ENCODE measurements around the gene CAPN5.

The CAPN5 gene

GRCh38 chr11:77069336-77069968 is 2.7 kb downstream of the CAPN5 start:
- H3K4me3 ChIP-seq (ENCODE audit: low read depth, low read length, poor library complexity, severe bottlenecking) = no peak overlapping the region
- H3K4me2 ChIP-seq (ENCODE audit: low read length) = no peak overlapping the region
- no peaks in the 10 kb centered on the region for H3K27me3 ChIP-seq (ENCODE audit: insufficient read depth, low read length)
- peaks cover 7% of the 10 kb centered on the region for H3K4me1 ChIP-seq (ENCODE audit: insufficient read depth, low read length, severe bottlenecking)
- H2AFZ ChIP-seq (ENCODE audit: low read length) = no peak overlapping the region
- TF ChIP-seq EZH2 (IDR thresholded peaks at IDR 0.05; ENCODE audit: borderline replicate concordance, low read length) (no peak), CTCF (IDR thresholded peaks at IDR 0.05; ENCODE audit: low read length) (no peak)
- H3K36me3 ChIP-seq (ENCODE audit: insufficient read depth, low read length) = no peaks in the 10 kb centered on the region
- no peaks in the 10 kb centered on the region for H4K20me1 ChIP-seq (ENCODE audit: insufficient read depth, low read length)
- H3K9me2 ChIP-seq (ENCODE audit: low read depth, low read length) = no peaks in the 10 kb centered on the region
- H3K9me3 ChIP-seq (ENCODE audit: low read length) = no peaks in the 10 kb centered on the region
- H3K27ac ChIP-seq (ENCODE audit: low read depth, low read length, poor library complexity, severe bottlenecking) = no peak overlapping the region
- no peaks in the 10 kb centered on the region for H3K79me2 ChIP-seq (ENCODE audit: insufficient read depth, low read length)
- no peak overlapping the region for H3K9ac ChIP-seq (ENCODE audit: low read length)
- H3F3A ChIP-seq (ENCODE audit: insufficient read depth, low read length) = no peaks in the 10 kb centered on the region

- H4K20me1 ChIP-seq (ENCODE audit: insufficient read depth, low read length) = no peaks in the 10 kb centered on the region
- no peak for TF ChIP-seq EZH2 (IDR thresholded peaks at IDR 0.05; ENCODE audit: borderline replicate concordance, low read length)
- TF ChIP-seq CTCF (IDR thresholded peaks at IDR 0.05; ENCODE audit: low read length) = no peak
- no peak overlapping the region for H3K27ac ChIP-seq (ENCODE audit: low read depth, low read length, poor library complexity, severe bottlenecking)
- H3K4me1 ChIP-seq (ENCODE audit: insufficient read depth, low read length, severe bottlenecking) = peaks cover 7% of the 10 kb centered on the region
- H3K36me3 ChIP-seq (ENCODE audit: insufficient read depth, low read length) = no peaks in the 10 kb centered on the region
- no peaks in the 10 kb centered on the region for H3K9me3 ChIP-seq (ENCODE audit: low read length)
- no peaks in the 10 kb centered on the region for H3K27me3 ChIP-seq (ENCODE audit: insufficient read depth, low read length)
- no peaks in the 10 kb centered on the region for H3K79me2 ChIP-seq (ENCODE audit: insufficient read depth, low read length)
- H3K4me3 ChIP-seq (ENCODE audit: low read depth, low read length, poor library complexity, severe bottlenecking) = no peak overlapping the region
- H3K9me2 ChIP-seq (ENCODE audit: low read depth, low read length) = no peaks in the 10 kb centered on the region
- H3K9ac ChIP-seq (ENCODE audit: low read length) = no peak overlapping the region
- no peak overlapping the region for H3K4me2 ChIP-seq (ENCODE audit: low read length)
- H3F3A ChIP-seq (ENCODE audit: insufficient read depth, low read length) = no peaks in the 10 kb centered on the region
- H2AFZ ChIP-seq (ENCODE audit: low read length) = no peak overlapping the region
Measured at GRCh38 chr11:77069969-77070582, 3.3 kb downstream of the CAPN5 start.

GRCh38 chr11:77071077-77071476 is 4.3 kb downstream of the CAPN5 start:
- no peaks in the 10 kb centered on the region for H3K36me3 ChIP-seq (ENCODE audit: insufficient read depth, low read length)
- H3K4me3 ChIP-seq (ENCODE audit: low read depth, low read length, poor library complexity, severe bottlenecking) = no peak overlapping the region
- no peaks in the 10 kb centered on the region for H3F3A ChIP-seq (ENCODE audit: insufficient read depth, low read length)
- H3K9me2 ChIP-seq (ENCODE audit: low read depth, low read length) = no peaks in the 10 kb centered on the region
- no peak overlapping the region for H3K4me2 ChIP-seq (ENCODE audit: low read length)
- H4K20me1 ChIP-seq (ENCODE audit: insufficient read depth, low read length) = no peaks in the 10 kb centered on the region
- H3K4me1 ChIP-seq (ENCODE audit: insufficient read depth, low read length, severe bottlenecking) = peaks cover 4% of the 10 kb centered on the region
- H3K9ac ChIP-seq (ENCODE audit: low read length) = no peak overlapping the region
- H2AFZ ChIP-seq (ENCODE audit: low read length) = no peak overlapping the region
- TF ChIP-seq EZH2 (IDR thresholded peaks at IDR 0.05; ENCODE audit: borderline replicate concordance, low read length) = no peak
- no peak for TF ChIP-seq CTCF (IDR thresholded peaks at IDR 0.05; ENCODE audit: low read length)
- no peaks in the 10 kb centered on the region for H3K79me2 ChIP-seq (ENCODE audit: insufficient read depth, low read length)
- no peaks in the 10 kb centered on the region for H3K27me3 ChIP-seq (ENCODE audit: insufficient read depth, low read length)
- H3K9me3 ChIP-seq (ENCODE audit: low read length) = no peaks in the 10 kb centered on the region
- H3K27ac ChIP-seq (ENCODE audit: low read depth, low read length, poor library complexity, severe bottlenecking) = no peak overlapping the region
